ENCODE measurements around the gene FAM111A.
A peak's percentile ranks its signal among the peaks of the same experiment; 100 is the strongest.
"Not testable (repeated sequence)": the region's sequence is repeated elsewhere in the genome, so short reads cannot be mapped to it uniquely, and the experiment has no call there.

FAM111A gene, protein sequence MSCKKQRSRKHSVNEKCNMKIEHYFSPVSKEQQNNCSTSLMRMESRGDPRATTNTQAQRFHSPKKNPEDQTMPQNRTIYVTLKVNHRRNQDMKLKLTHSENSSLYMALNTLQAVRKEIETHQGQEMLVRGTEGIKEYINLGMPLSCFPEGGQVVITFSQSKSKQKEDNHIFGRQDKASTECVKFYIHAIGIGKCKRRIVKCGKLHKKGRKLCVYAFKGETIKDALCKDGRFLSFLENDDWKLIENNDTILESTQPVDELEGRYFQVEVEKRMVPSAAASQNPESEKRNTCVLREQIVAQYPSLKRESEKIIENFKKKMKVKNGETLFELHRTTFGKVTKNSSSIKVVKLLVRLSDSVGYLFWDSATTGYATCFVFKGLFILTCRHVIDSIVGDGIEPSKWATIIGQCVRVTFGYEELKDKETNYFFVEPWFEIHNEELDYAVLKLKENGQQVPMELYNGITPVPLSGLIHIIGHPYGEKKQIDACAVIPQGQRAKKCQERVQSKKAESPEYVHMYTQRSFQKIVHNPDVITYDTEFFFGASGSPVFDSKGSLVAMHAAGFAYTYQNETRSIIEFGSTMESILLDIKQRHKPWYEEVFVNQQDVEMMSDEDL

DNA sequence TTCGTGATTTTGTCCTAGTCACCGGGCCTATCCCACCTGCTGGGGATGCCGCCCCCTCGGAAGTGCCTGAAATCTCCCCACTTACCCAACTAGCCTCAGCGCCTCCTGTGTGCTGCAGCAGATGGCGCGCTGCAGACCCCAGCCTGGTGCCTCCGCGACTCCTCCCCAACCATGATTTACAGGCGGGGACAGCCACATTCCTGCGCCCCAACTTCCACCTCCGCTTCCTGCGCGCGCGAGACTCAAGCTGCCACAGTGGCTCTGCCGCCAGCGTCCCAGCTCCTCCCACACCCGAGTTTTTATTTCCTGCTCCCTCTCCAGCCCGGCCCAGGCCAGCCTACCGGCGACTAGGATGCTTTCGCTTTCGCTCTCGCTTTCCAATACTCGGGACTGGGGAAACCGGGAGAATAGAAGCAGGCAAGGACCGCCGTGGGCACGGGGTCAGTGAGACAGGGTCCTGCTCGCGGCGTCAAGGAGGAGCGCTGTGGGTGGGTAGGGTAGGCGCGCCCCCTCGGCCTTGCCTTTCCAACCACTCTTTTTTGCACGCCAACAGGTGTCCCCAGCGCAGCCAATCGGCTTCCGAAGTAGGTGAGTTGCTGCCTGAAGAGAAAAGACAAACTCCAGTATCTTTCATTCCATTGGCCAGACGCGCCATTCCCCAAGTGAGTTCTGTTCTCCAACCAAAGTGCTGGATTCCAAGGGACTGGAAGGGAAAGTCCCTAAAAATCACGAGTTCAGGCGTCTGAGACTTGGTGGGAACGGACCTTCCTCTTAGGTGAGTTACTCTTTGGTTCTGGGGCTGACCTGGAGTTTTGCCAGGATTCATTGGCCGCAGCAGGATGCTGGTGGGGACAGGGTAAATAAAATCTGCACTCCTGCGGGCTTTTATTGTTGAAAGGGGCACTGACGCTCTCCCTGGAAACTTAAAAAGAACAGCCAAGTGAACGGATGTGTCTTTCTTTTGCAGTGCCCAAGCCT is at the start of gene FAM111A:
Gene FAM111A (plus strand): TSS at position 327 of the 978 bp plus-strand sequence. CDS start 6,017 bp downstream, outside the sequence.
- peak; percentile 79 for DNase-seq (ENCODE audit: low spot score)

DNA sequence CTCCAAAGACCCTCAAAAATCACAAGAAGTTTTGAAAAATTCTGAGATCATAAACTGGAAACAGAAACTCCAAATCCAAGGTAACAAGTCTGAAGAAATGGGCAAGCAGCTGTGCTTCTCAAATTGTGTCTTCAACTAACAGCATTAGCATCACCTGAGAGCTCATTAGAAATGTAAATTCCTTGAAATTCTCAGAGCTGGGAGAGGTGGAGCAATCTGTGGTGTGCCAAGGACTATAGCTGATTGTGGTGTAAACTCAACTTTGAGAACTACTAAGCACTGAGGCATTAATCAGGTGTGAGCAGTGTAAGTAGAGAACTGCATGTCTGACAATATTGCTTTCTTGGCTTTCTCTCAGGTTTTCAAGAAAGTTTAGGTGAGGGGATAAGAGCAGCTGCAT is 49.1 kb upstream of the FAM111A start:
- not testable (repeated sequence) for DNase-seq (ENCODE audit: low spot score)

DNA sequence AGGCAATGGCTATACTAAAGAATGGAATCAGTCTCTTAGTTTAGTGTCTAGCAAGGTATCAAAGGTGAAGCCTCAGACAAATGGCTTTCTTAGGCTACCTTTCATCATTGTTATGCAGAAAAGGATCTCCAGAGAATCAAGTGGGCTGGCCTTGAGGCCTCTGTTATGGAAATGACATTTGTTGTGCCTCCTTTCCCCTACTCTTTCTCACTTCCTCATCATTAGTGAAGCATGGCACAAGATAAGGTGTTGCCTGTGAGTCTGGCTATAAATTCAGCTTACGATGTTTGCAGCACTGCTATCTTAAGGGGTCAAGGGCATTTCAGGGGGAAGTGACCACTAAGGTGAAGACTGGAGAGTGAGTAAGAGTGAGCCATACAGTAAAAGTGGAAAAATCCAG is 47.4 kb upstream of the FAM111A start:
- DNase-seq (ENCODE audit: low spot score), result not testable (repeated sequence)

DNA sequence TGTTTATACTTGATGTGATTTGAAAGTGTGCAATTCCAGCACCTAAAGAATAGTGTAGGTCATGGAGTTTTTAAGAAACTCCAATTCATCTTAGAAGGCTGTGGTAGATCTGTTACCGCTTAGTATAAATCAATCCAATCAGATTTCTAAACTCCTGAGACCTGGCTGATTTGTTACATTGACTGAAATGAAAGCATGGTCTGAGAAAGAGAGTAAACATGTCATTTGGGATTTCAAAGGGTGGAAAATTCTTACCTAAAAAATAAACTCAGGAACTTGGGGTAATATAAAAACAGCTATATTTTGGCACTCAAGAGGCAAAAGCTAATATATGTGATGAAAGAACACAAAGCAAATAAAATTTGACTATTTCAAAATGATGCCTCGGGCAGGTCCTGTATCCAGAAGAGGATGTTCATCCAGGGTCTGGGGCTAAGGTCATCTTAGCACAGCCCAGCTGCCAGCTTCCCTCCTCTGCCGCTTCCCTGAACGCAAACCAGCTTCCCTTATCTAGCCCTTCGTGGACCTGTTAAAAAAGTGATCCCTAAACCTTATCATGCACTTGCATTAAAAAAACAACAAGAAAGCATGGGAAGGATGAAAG is 46.6 kb upstream of the FAM111A start:
- DNase-seq (ENCODE audit: low spot score), result not testable (repeated sequence)

DNA sequence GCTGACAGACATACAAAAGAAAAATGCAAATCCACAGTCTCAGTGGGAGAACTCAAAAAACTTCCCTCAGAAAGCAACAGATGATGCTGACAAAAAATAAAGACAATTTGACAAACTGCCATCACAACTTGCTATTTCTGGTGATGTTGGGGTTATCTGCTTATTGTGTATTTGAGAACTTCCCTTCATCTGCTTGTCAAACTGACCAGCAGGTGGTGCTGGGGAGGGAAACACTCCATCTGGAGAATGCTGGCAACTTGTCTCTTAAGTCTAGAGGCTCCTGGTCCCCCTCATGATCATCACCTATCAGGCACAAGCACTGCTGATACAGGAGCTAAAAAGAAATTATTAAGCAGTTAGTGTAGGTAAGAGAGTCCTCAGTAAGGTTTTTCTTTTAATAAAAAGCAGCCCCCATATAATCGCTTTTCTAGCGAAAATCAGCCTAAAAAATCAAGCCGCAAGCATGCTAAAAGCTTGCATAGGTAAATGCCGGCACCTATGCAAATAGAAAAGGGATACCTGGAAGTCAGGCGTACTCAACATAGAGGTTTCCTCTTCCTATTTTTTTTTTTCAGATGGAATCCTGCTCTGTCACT is 45.4 kb upstream of the FAM111A start:
- DNase-seq (ENCODE audit: low spot score), result no peak

DNA sequence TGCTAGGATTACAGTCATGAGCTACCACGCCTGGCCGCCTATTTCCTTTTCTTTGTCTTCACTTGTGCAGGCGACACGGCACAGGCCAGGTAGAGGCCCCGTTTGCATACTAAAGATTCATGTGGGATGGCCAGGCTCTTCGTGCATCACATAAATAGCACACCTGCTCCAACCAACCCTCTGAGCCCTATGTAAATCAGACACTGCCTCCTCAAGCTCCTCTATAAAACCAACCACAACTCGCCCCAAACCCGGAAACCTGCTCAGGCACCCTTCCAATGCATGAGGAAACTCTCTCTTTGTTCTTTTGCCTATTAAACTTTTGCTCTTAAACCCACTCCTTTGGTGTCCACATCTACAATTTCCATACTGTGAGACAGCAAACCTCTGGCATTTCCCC is 44.7 kb upstream of the FAM111A start:
- DNase-seq (ENCODE audit: low spot score), result not testable (repeated sequence)

DNA sequence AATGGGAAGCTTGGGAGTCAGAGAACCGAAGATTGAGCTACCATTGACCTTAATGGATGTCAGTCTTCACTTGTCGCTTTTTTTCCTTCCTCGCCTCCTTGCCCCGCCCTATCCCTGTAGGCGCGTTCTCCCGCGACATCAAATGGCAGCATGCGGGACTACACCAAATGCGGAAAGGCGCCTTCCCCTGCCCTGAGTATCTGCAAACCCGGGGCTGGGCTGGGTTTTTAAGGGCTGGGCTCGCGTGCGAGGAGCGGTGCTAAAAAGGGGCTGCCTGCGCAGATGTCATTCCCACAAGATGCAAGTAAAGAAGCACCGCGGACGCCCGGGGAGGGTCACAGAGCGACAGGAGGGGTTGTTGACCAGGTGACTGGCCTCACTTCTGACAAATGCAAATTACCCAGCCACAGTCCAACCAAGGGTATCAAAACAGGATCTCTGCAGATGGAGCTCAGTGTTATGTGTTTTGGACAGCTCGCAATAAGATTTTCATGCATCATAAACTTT is 40.3 kb upstream of the FAM111A start:
- DNase-seq (ENCODE audit: low spot score), result peak; percentile 19

DNA sequence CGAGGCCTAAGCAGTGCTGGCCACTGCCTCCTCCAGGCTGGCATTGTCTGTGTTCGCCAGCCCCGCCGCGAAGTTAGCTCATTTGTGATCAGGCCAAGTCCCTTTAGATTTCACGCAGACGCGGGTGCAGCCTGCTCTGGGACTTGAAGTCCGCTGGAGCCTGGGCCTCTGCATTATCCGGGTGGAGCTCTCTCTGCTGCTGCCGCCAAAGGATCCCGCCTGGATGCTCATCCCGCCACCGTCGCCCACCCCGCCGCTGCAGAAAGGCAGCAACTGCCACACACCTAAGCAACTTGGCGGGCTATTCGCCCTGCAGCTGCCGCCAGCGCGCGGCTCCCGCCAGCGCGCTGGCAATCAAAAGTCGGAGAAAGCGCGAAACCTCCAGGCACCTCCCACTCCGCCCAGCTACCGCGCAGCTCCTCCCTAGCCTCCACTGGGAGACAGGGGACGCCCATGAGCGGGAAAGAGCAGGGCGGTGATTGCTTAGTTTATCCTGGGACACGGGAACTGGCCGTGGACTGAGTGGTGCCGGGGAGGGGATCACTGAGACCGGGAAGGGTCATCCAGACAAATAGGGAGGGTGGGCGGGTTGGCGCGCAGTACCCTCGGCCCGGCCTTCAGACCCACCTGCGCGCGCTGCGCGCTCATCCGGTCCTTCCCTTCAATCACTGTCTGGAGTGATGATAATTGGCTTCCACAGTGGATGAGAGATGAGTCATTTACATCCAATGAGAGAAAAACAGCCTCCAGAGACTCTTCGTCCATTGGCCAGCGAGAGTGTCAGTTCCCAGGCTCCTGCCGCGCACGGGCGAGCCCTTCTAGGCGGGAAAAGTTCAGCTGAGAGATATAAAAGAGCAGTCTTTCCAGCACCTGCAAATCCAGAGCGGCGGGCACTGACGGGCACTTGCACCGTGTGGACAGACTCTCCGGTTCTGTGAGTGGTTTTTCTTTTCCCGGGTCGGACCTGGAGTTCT is 36.0 kb upstream of the FAM111A start, which contains the start of gene FAM111B:
Gene FAM111B (plus strand): TSS at position 875 of the 974 bp plus-strand sequence. CDS start 2,389 bp downstream, outside the sequence.
- peak; percentile 34 for DNase-seq (ENCODE audit: low spot score)

DNA sequence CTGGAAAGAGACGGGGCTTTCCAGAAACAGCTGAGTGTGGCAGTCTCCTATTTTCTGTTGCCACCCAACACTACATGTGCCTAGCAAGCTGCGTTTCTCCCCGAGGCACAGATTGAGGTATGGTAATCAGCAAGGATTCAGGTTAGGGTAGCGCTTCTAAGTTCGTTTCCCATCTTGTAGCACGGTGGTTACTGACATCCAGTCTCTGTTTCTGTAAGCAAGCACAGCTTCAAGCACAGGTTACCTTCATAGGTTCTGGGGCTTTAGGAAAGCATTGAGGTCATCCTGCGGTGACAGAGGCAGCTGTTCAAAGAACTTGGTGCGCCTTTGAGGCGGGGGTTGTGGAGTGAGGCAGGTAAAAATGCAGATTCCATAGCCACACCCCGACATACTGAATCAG is 34.9 kb upstream of the FAM111A start:
- not testable (repeated sequence) for DNase-seq (ENCODE audit: low spot score)

DNA sequence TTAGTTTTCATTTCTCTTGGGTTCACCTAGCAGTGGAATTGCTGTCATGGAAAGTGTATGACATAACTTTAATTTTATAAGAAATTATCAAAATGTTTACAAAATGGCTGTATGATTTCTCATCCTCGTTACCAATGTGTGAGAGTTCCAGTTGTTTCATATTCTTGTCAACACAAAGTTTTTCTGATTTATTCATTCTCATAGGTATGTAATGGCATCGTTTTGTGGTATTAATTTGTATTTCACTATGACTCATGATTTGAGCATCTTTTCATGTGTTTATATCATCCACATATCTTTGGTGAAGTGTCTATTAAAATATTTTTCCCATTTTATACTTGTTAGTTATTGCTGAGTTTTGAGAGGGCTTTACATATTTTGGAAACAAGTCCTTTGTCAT is 30.2 kb upstream of the FAM111A start:
- DNase-seq (ENCODE audit: low spot score), result no peak

DNA sequence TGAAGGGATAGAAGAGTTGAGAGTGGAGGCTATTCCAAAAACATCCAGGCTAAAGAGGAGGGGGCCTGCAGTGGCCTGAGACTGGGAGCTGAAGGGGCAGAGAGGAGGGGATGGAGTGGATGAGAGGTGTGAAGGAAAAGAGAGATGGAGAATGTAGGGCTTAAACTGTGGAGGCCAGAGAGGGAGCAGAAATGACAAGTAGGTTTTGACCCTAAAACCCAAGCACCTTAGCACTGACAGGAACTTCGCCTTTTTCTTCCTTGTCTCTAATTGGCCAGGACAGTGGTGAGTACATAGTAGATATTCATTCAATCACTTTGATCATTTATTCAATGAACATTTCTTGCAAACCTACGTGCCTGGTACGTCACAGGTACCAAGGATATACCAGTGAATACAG is 28.3 kb upstream of the FAM111A start:
- DNase-seq (ENCODE audit: low spot score), result no peak

DNA sequence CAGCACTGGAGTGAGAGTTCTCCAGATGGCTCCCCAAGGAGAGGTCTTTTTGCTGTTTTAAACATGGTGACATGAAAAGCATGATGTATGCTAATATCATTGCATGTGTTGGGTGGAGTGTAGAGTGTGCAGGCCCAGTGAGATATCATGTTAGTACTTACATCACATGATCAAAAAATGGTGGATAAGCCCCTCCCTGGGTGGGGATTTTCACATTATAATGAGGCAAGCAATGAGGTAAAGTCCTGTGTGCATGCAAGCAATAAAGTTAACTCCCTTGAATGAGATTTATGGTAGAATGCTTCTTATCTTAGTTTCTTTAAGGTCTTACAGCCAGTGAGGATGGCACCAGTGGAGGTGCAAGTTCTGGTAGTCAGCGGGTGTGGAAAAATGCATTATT is 27.1 kb upstream of the FAM111A start:
- DNase-seq (ENCODE audit: low spot score), result no peak

DNA sequence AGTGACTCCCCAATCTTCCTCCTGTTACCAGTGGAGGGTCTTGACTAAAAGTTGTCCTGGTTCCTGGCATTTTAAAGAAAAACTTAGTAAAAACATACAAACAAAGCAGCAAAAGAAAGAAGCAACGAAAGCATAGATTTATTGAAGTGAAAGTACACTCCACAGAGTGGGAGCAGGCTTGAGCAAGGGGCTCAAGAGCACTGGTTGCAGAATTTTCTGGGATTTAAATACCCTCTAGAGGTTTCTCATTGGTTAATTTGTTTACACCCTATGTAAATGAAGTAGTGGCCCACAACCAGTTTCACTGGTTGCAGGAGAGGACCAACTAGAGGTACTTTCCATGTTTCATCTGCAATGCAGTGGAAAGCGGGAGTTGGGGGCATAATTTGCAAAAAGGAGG is 24.9 kb upstream of the FAM111A start:
- DNase-seq (ENCODE audit: low spot score), result no peak

DNA sequence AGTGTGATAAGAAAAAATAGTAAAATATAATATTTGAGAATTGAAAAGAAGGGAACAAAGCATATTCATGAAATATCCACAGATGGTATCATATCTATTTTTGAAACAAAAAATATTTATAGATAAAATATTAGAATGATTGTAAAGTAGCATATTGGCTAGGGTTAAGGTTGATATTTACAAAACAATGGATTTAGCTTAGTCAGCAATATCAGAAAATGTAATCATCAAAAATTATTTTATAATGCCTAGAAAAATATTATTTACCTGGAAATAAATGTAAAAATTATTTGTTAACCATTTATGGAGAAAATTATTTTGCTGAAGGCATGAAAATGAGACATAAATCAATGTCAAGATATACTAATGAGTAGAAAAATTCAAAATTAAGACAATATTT is 22.8 kb upstream of the FAM111A start:
- DNase-seq (ENCODE audit: low spot score), result no peak

DNA sequence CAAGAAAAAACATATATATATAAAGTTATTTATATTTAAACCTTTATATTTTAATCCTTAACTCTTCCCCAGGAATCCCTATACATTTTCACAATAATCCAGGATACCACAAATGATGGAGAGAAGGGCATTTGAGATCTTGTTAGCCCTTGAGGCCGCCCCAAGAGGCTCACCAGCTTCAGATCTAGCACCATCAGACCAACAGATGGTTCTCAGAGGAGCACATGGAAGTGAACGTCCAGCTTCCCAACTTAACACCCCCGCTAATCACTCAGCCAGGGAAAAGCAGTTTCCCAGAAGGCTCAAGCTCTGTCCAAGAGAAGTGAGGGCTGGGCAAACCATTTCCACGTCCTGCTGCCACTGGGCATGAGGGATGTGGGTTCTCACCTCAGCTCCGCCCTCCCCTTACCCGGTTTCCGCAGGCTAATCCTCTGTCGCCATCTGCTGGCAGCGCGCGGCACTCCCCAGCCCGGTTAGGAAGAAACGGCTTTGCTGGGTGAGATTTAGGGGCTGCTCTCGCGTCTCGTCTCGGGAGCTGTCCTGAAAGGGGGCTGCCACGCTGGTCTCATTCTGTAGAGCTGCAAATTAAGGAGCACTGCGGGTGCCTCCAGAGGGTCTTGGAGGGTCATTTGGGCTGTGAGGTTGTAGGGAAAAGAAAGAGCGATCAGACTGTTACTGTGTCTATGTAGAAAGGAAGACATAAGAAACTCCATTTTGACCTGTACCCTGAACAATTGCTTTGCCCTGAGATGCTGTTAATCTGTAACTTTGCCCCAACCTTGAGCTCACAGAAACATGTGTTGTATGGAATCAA is 6.8 kb upstream of the FAM111A start:
- DNase-seq (ENCODE audit: low spot score), result peak; percentile 67

DNA sequence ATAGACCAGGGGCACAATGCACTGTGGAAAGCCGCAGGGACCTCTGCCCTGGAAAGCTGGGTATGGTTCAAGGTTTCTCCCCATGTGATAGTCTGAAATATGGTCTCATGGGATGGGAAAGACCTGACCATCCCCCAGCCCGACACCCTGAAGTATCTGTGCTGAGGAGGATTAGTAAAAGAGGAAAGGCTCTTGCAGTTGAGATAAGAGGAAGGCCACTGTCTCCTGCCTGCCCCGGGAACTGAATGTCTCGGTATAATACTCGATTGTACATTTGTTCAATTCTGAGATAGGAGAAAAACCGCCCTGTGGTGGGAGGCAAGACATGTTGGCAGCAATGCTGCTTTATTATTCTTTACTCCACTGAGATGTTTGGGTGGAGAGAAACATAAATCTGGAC is 6.1 kb upstream of the FAM111A start:
- not testable (repeated sequence) for DNase-seq (ENCODE audit: low spot score)

DNA sequence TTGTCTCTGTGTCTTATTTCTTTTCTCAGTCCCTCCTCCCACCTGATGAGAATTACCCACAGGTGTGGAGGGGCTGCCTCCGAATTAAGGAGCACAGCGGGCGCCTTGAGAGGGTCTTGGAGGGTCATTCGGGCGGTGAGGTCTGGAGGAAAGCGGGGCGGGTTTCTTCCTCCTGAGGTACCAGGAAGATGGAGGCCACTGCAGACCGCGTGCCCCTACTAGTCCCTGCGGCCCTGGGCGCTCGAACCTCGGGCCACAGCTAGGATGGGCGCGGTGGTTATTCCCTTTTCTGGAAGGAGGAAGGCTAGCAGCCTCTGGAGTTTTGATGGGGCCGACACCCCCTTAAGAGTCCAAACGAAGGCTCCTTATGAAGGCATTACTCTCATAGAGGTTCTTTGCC is 5.5 kb upstream of the FAM111A start:
- no peak for DNase-seq (ENCODE audit: low spot score)

DNA sequence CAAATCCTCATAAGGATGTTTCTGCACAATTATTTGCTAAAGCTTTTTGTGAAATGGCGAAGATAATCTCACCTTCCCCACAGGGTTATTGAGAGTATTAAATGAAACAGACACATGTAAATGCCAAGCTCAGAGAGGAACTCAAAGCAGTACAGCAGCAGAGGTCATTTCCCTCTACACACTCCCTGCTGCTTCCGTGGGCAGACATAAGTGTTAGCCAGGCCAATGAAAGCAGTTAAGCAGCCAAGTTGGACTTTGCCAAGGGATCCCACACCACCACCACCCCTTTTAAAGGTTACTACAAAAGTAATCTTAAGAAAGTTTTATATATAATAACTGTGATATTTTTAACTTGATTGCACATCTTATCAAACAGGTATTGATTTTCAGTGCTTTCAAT is 4.0 kb upstream of the FAM111A start:
- no peak for DNase-seq (ENCODE audit: low spot score)

DNA sequence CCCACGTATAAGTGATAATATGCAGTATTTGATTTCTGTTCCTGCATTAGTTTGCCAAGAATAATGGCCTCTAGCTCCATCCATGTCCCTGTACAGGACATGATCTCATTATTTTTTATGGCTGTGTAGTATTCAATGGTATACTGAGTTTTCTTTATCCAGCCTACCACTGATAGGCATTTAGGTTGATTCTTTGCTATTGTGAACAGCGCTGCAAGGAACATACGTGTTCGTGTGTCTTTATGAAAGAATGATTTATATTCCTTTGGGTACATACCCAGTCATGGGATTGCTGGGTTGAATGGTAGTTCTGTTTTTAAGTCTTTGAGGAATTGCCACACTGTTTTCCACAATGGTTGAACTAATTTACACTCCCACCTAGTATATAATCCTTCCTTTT is 1.5 kb upstream of the FAM111A start:
- DNase-seq (ENCODE audit: low spot score), result no peak
